WTC11 (cell line): ENCODE measurements around the gene GPC6. TPM values are rescaled to one million over a fixed set of nuclear protein-coding genes. Genes with fewer than 3 reads are reported as not detected.

Experiments
- ATAC-seq: fragments of 200-7000 bp; cut with Tn5 transposase; 2 replicates; pipeline ENCODE4 v1.10.0; 2021; ENCODE audit warnings: mild to moderate bottlenecking, moderate library complexity
- CTCF ChIA-PET: fragments of 300-600 bp; sonication (Branson Sonifier 250); formaldehyde crosslinking; loops from one replicate; lab custom pipeline; 2021; ENCODE audit warnings: antibody characterized with exemption; lab: Charles Lee
- POLR2A ChIA-PET: fragments of 350-600 bp; sonication (Branson Sonifier 250); formaldehyde crosslinking; loops from one replicate; lab custom pipeline; 2021; ENCODE audit warnings: antibody characterized with exemption; lab: Charles Lee
- DNase-seq: peaks from one replicate; pipeline ENCODE4 v3.0.0; 2021; ENCODE audit warnings: low spot score
- H3K27ac Mint-ChIP-seq: 2 replicates; pipeline ENCODE4 v1.8.0; 2021; ENCODE audit warnings: mixed read lengths
- H3K27me3 Mint-ChIP-seq: 2 replicates; pipeline ENCODE4 v1.8.0; 2021; ENCODE audit warnings: low read depth, mild to moderate bottlenecking, moderate library complexity, mixed read lengths
- H3K36me3 Mint-ChIP-seq: 2 replicates; pipeline ENCODE4 v1.8.0; 2021; ENCODE audit warnings: mixed read lengths
- H3K4me1 Mint-ChIP-seq: 2 replicates; pipeline ENCODE4 v1.8.0; 2022; ENCODE audit warnings: mixed read lengths
- H3K4me3 Mint-ChIP-seq: 2 replicates; pipeline ENCODE4 v1.8.0; 2021; ENCODE audit warnings: mild to moderate bottlenecking, moderate library complexity, mixed read lengths
- H3K9me3 Mint-ChIP-seq: 2 replicates; pipeline ENCODE4 v1.8.0; 2021; ENCODE audit warnings: mixed read lengths
- HMGA2 ChIP-seq: fragments of 250-450 bp; sonication (Bioruptor Pico); IDR thresholded peaks from 2 replicates; pipeline ENCODE4 v1.4.0; 2021; ENCODE audit warnings: mild to moderate bottlenecking, moderate library complexity
- HMGXB4 ChIP-seq: sonication (generic); formaldehyde crosslinking; IDR thresholded peaks from 2 replicates; pipeline ENCODE4 v1.8.1; 2023; ENCODE audit warnings: mild to moderate bottlenecking, moderate library complexity, missing genetic modification reagents
- IRF1 ChIP-seq: sonication (generic); formaldehyde crosslinking; IDR thresholded peaks from 2 replicates; pipeline ENCODE4 v1.8.0; 2023; ENCODE audit warnings: missing genetic modification reagents
- KAT7 ChIP-seq: sonication (generic); formaldehyde crosslinking; IDR thresholded peaks from 2 replicates; pipeline ENCODE4 v1.8.1; 2023; ENCODE audit warnings: missing genetic modification reagents, mild to moderate bottlenecking, borderline replicate concordance
- OVOL2 ChIP-seq: fragments of 250-450 bp; sonication (Bioruptor Pico); IDR thresholded peaks from 2 replicates; pipeline ENCODE4 v1.9.0; 2021; ENCODE audit warnings: mild to moderate bottlenecking, borderline replicate concordance
- PRRX2 ChIP-seq: fragments of 250-450 bp; sonication (Bioruptor Pico); IDR thresholded peaks from 2 replicates; pipeline ENCODE4 v1.8.0; 2021; ENCODE audit warnings: mild to moderate bottlenecking
- SMAD3 ChIP-seq: sonication (generic); formaldehyde crosslinking; IDR thresholded peaks from 2 replicates; pipeline ENCODE4 v1.8.0; 2022; ENCODE audit warnings: missing genetic modification reagents, mild to moderate bottlenecking, borderline replicate concordance
- ZBTB43 ChIP-seq: sonication (generic); formaldehyde crosslinking; IDR thresholded peaks from 2 replicates; pipeline ENCODE4 v1.8.1; 2023; ENCODE audit warnings: mild to moderate bottlenecking, missing genetic modification reagents
- ZNF232 ChIP-seq: sonication (generic); formaldehyde crosslinking; IDR thresholded peaks from 2 replicates; pipeline ENCODE4 v1.8.0; 2022; ENCODE audit warnings: mild to moderate bottlenecking, missing genetic modification reagents
- total RNA-seq: library from RNA; stranded (reverse); gene quantifications from 3 replicates; pipeline ENCODE4 v1.2.3, GENCODE V29; 2021
- TF ChIP-seq, protein P1 (sequence below): sonication (generic); formaldehyde crosslinking; IDR thresholded peaks from 2 replicates; pipeline ENCODE4 v1.8.0; 2022; ENCODE audit warnings: mild to moderate bottlenecking, missing genetic modification reagents
- TF ChIP-seq, protein P2 (sequence below): sonication (generic); formaldehyde crosslinking; IDR thresholded peaks from 2 replicates; pipeline ENCODE4 v1.8.1; 2022; ENCODE audit warnings: mild to moderate bottlenecking, moderate library complexity, missing genetic modification reagents
- TF ChIP-seq, protein P3 (sequence below): fragments of 250-450 bp; sonication (Bioruptor Pico); IDR thresholded peaks from 2 replicates; pipeline ENCODE4 v1.9.0; 2021; ENCODE audit warnings: mild to moderate bottlenecking
- TF ChIP-seq, protein P4 (sequence below): sonication (generic); formaldehyde crosslinking; IDR thresholded peaks from 2 replicates; pipeline ENCODE4 v1.8.0; 2023; ENCODE audit warnings: mild to moderate bottlenecking, missing genetic modification reagents

GPC6 gene
- total RNA-seq, 1 experiment from 2014 or later: 19.5 TPM

DNA sequence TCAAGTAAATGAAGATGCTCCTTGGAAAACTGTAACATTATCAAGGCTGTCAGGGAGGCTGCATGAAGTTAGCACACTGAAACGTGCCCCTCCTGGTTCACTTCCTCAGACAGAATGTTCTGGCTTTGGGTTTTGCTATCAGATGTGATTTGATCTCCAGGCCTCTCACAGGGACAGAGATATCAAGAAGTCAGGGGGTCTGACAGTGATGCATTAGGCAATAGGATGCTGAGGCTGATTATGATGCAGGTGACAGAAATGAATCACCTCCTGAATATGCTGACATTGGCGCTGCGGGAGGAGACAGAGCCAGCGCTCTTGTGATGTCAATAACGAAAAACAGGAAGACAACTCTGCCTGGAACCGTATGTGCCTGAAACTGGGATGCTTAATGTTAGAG lies 974.4 kb downstream of the GPC6 start (continued):
- TF ChIP-seq, protein P1, sequence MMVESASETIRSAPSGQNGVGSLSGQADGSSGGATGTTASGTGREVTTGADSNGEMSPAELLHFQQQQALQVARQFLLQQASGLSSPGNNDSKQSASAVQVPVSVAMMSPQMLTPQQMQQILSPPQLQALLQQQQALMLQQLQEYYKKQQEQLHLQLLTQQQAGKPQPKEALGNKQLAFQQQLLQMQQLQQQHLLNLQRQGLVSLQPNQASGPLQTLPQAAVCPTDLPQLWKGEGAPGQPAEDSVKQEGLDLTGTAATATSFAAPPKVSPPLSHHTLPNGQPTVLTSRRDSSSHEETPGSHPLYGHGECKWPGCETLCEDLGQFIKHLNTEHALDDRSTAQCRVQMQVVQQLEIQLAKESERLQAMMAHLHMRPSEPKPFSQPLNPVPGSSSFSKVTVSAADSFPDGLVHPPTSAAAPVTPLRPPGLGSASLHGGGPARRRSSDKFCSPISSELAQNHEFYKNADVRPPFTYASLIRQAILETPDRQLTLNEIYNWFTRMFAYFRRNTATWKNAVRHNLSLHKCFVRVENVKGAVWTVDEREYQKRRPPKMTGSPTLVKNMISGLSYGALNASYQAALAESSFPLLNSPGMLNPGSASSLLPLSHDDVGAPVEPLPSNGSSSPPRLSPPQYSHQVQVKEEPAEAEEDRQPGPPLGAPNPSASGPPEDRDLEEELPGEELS: no peak
- TF ChIP-seq, protein P2, sequence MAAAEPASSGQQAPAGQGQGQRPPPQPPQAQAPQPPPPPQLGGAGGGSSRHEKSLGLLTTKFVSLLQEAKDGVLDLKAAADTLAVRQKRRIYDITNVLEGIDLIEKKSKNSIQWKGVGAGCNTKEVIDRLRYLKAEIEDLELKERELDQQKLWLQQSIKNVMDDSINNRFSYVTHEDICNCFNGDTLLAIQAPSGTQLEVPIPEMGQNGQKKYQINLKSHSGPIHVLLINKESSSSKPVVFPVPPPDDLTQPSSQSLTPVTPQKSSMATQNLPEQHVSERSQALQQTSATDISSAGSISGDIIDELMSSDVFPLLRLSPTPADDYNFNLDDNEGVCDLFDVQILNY (CRISPR knock-in tag): no peak
- no peak for TF ChIP-seq IRF1 (CRISPR knock-in tag)
- no peak for TF ChIP-seq ZNF232 (CRISPR knock-in tag)
- TF ChIP-seq, protein P3, sequence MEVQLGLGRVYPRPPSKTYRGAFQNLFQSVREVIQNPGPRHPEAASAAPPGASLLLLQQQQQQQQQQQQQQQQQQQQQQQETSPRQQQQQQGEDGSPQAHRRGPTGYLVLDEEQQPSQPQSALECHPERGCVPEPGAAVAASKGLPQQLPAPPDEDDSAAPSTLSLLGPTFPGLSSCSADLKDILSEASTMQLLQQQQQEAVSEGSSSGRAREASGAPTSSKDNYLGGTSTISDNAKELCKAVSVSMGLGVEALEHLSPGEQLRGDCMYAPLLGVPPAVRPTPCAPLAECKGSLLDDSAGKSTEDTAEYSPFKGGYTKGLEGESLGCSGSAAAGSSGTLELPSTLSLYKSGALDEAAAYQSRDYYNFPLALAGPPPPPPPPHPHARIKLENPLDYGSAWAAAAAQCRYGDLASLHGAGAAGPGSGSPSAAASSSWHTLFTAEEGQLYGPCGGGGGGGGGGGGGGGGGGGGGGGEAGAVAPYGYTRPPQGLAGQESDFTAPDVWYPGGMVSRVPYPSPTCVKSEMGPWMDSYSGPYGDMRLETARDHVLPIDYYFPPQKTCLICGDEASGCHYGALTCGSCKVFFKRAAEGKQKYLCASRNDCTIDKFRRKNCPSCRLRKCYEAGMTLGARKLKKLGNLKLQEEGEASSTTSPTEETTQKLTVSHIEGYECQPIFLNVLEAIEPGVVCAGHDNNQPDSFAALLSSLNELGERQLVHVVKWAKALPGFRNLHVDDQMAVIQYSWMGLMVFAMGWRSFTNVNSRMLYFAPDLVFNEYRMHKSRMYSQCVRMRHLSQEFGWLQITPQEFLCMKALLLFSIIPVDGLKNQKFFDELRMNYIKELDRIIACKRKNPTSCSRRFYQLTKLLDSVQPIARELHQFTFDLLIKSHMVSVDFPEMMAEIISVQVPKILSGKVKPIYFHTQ: no peak
- no peak for TF ChIP-seq OVOL2 (CRISPR knock-in tag)
- no peak for TF ChIP-seq HMGA2 (CRISPR knock-in tag)
- TF ChIP-seq, all 79 proteins: peak for 0

- ChIA-PET POLR2A (no interaction called here), CTCF (no interaction called here)
- no peak for DNase-seq
- Mint-ChIP-seq H3K27me3 (no peaks in the 10 kb centered on the region), H3K27ac (no peak overlapping the region), H3K4me3 (no peak overlapping the region), H3K9me3 (no peaks in the 10 kb centered on the region), H3K4me1 (no peaks in the 10 kb centered on the region), H3K36me3 (no peaks in the 10 kb centered on the region)
- no peak for ATAC-seq
- TF ChIP-seq, protein P4, sequence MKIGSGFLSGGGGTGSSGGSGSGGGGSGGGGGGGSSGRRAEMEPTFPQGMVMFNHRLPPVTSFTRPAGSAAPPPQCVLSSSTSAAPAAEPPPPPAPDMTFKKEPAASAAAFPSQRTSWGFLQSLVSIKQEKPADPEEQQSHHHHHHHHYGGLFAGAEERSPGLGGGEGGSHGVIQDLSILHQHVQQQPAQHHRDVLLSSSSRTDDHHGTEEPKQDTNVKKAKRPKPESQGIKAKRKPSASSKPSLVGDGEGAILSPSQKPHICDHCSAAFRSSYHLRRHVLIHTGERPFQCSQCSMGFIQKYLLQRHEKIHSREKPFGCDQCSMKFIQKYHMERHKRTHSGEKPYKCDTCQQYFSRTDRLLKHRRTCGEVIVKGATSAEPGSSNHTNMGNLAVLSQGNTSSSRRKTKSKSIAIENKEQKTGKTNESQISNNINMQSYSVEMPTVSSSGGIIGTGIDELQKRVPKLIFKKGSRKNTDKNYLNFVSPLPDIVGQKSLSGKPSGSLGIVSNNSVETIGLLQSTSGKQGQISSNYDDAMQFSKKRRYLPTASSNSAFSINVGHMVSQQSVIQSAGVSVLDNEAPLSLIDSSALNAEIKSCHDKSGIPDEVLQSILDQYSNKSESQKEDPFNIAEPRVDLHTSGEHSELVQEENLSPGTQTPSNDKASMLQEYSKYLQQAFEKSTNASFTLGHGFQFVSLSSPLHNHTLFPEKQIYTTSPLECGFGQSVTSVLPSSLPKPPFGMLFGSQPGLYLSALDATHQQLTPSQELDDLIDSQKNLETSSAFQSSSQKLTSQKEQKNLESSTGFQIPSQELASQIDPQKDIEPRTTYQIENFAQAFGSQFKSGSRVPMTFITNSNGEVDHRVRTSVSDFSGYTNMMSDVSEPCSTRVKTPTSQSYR (CRISPR knock-in tag): no peak
- TF ChIP-seq PRRX2 (CRISPR knock-in tag) (no peak), SMAD3 (CRISPR knock-in tag) (no peak)
These were observed 977.6 kb downstream of the GPC6 start for GRCh38 chr13:94204163-94204562.

- Mint-ChIP-seq H3K36me3 (no peaks in the 10 kb centered on the region), H3K27me3 (no peaks in the 10 kb centered on the region), H3K27ac (no peak overlapping the region), H3K4me3 (no peak overlapping the region), H3K4me1 (no peaks in the 10 kb centered on the region), H3K9me3 (no peaks in the 10 kb centered on the region)
- TF ChIP-seq KAT7 (CRISPR knock-in tag): no peak
- no peak for TF ChIP-seq ZBTB43
- no peak for TF ChIP-seq HMGXB4
- DNase-seq (no peak), ATAC-seq (no peak)
- CTCF ChIA-PET: no interaction called here
- POLR2A ChIA-PET: no interaction called here
These were observed 978.3 kb downstream of the GPC6 start for GRCh38 chr13:94204946-94205345.
